Measurements from ENCODE around the gene CD22. TPM values are rescaled to one million over a fixed set of nuclear protein-coding genes. Genes with fewer than 3 reads are reported as not detected.
A peak's percentile ranks its signal among the peaks of the same experiment; 100 is the strongest.

Gene CD22
- total RNA-seq, 1 experiment from 2014 or later, result 1.5 TPM

- no peak for DNase-seq (ENCODE audit: low read depth)
Observed at GRCh38 chr19:35341565-35342225, 12.7 kb downstream of the CD22 start.

GRCh38 chr19:35342430-35342829 is 13.4 kb downstream of the CD22 start:
- no peak for DNase-seq (ENCODE audit: low read depth)

- DNase-seq (ENCODE audit: low read depth), result no peak
Observed at GRCh38 chr19:35344511-35345031, 15.6 kb downstream of the CD22 start.

- no peak for DNase-seq (ENCODE audit: low read depth)
Observed at GRCh38 chr19:35345671-35346111, 16.7 kb downstream of the CD22 start.

- DNase-seq (ENCODE audit: low read depth), result no peak
Observed at GRCh38 chr19:35346193-35347052, 17.4 kb downstream of the CD22 start.

GRCh38 chr19:35347171-35347929 is 18.4 kb downstream of the CD22 start, which contains the start of gene FFAR1:
Gene FFAR1, plus strand, starts transcription at chr19:35347902. Its CDS starts 3,650 bp downstream, at chr19:35351552.
- peak; percentile 27 for DNase-seq (ENCODE audit: low read depth)

- DNase-seq (ENCODE audit: low read depth), result no peak
Observed at GRCh38 chr19:35347930-35348298, 18.9 kb downstream of the CD22 start.

- no peak for DNase-seq (ENCODE audit: low read depth)
Observed at GRCh38 chr19:35348911-35349611, 20.1 kb downstream of the CD22 start.

- no peak for DNase-seq (ENCODE audit: low read depth)
Observed at GRCh38 chr19:35349614-35350521, 20.9 kb downstream of the CD22 start.

- DNase-seq (ENCODE audit: low read depth), result no peak
Observed at GRCh38 chr19:35350591-35350990, 21.6 kb downstream of the CD22 start.

- no peak for DNase-seq (ENCODE audit: low read depth)
Observed at GRCh38 chr19:35351411-35352176, 22.6 kb downstream of the CD22 start.

- no peak for DNase-seq (ENCODE audit: low read depth)
Observed at GRCh38 chr19:35352177-35352447, 23.1 kb downstream of the CD22 start.

GRCh38 chr19:35352448-35353304 is 23.7 kb downstream of the CD22 start:
- DNase-seq (ENCODE audit: low read depth), result peak; percentile 64

- no peak for DNase-seq (ENCODE audit: low read depth)
Observed at GRCh38 chr19:35353635-35354034, 24.6 kb downstream of the CD22 start.

- no peak for DNase-seq (ENCODE audit: low read depth)
Observed at GRCh38 chr19:35354898-35355297, 25.9 kb downstream of the CD22 start.

- DNase-seq (ENCODE audit: low read depth), result no peak
Observed at GRCh38 chr19:35355791-35356460, 26.9 kb downstream of the CD22 start.

GRCh38 chr19:35357867-35358573 is 29.0 kb downstream of the CD22 start, which contains the start of gene FFAR3:
Gene FFAR3, plus strand, starts transcription at chr19:35358460. Its CDS starts 431 bp downstream, at chr19:35358891.
- no peak for DNase-seq (ENCODE audit: low read depth)

Measured in M059J (cell line).